Left lung (tissue), 14 donors: ENCODE results near the gene FAM89A. TPM values are rescaled to one million over a fixed set of nuclear protein-coding genes. Genes with fewer than 3 reads are reported as not detected.

Source experiments
- ATAC-seq: fragments of 200-7000 bp; cut with Tn5 transposase; one replicate; pipeline ENCODE4 v1.9.1; 2020; ENCODE audit warnings: moderate library complexity
- DNase-seq, 4 donors: peaks; one replicate each; pipeline ENCODE4 v3.0.0-alpha.2; 2013 to 2020
- H3K27ac ChIP-seq, 2 donors: fragments of 200-600 bp; sonication (generic) in 1 of 2; one replicate each; pipeline versions ENCODE4 v1.5.0 to v1.8.0; 2020 to 2021
- H3K27me3 ChIP-seq, 2 donors: fragments of 200-600 bp; sonication (generic) in 1 of 2; one replicate each; pipeline versions ENCODE4 v1.5.0 to v1.8.0; 2020 to 2021
- H3K36me3 ChIP-seq, 2 donors: fragments of 200-600 bp; sonication (generic) in 1 of 2; one replicate each; pipeline versions ENCODE4 v1.5.0 to v1.8.0; 2020 to 2021
- H3K4me1 ChIP-seq, 2 donors: fragments of 200-600 bp; one replicate each; pipeline ENCODE4 v1.8.0; 2021
- H3K4me3 ChIP-seq, 2 donors: fragments of 200-600 bp; sonication (generic) in 1 of 2; one replicate each; pipeline versions ENCODE4 v1.5.0 to v1.8.0; 2020 to 2021; ENCODE audit warnings: mild to moderate bottlenecking in 1 of 2
- H3K9me3 ChIP-seq, 2 donors: fragments of 200-600 bp; sonication (generic) in 1 of 2; one replicate each; pipeline versions ENCODE4 v1.5.0 to v1.8.0; 2020 to 2021
- CTCF ChIP-seq, 2 donors: fragments of 200-600 bp; sonication (generic) in 1 of 2; IDR thresholded peaks; one replicate each; pipeline versions ENCODE4 v1.5.0 to v1.8.0; 2021; ENCODE audit warnings: antibody characterized with exemption in 2 of 2
- intact Hi-C, 2 donors: fragments of 100-400 bp; cut with DNase I; formaldehyde crosslinking; loops; one replicate each; pipeline versions ENCODE4 v1.11.2 to v1.14.2; 2022
- long read RNA-seq, 12 donors: library from polyadenylated mRNA in 2 of 12; unstranded in 2 of 12; transcript quantifications; one replicate each; pipeline ENCODE4 v2.0.0 and lab custom pipeline, GENCODE V29; 2019 to 2026
- polyA plus RNA-seq, 6 donors: library from polyadenylated mRNA; unstranded; fragments of 120-200 nt; gene quantifications; one replicate each; pipeline ENCODE4 v1.2.1, GENCODE V29; 2013; ENCODE audit not compliant: insufficient read length in 6 of 6
- total RNA-seq, 2 donors: library from RNA; stranded (reverse); fragmentation: NEBNext Ultra II Directional; extraction: Animal tissue kit (Norgen Biotek cat#: 25700); gene quantifications; one replicate each; pipeline ENCODE4 v1.2.1, GENCODE V29; 2021
- donor health status: DM: no; HTN: yes; CAD: no.
- donor health status: DM: no; HTN: no; CAD: no.

Gene FAM89A
- 10 to 100 TPM; 12.3 to 18.8 TPM for total RNA-seq
- 10 to 100 TPM; 15.6 to 26.6 (median 18.8) TPM for polyA plus RNA-seq
- long read RNA-seq, donor 1, transcript FAM89A-201 (2 exons, 1,495 nt), result major isoform, 17 of 17 reads
- long read RNA-seq, donor 1, partial matches to known transcripts, result 0 of 17 reads
- long read RNA-seq, donor 1, other reads (novel, unspliced or antisense), result 0 of 17 reads
- long read RNA-seq, donor 2, transcript FAM89A-201 (2 exons, 1,495 nt), result major isoform, 12 of 12 reads
- long read RNA-seq, donor 2, partial matches to known transcripts, result 0 of 12 reads
- long read RNA-seq, donor 2, other reads (novel, unspliced or antisense), result 0 of 12 reads
- long read RNA-seq, donor 3, transcript FAM89A-201 (2 exons, 1,495 nt), result major isoform, 13 of 13 reads
- long read RNA-seq, donor 3, partial matches to known transcripts, result 0 of 13 reads
- long read RNA-seq, donor 3, other reads (novel, unspliced or antisense), result 0 of 13 reads
- long read RNA-seq, donor 4, partial matches to known transcripts, result 0 of 1 reads
- long read RNA-seq, donor 4, other reads (novel, unspliced or antisense), result 0 of 1 reads
- long read RNA-seq, donor 5, transcript FAM89A-201 (2 exons, 1,495 nt), result major isoform, 10 of 10 reads
- long read RNA-seq, donor 5, partial matches to known transcripts, result 0 of 10 reads
- long read RNA-seq, donor 5, other reads (novel, unspliced or antisense), result 0 of 10 reads
- long read RNA-seq, donor 6, transcript FAM89A-201 (2 exons, 1,495 nt), result major isoform, 17 of 17 reads
- long read RNA-seq, donor 6, partial matches to known transcripts, result 0 of 17 reads
- long read RNA-seq, donor 6, other reads (novel, unspliced or antisense), result 0 of 17 reads
- long read RNA-seq, donor 7, transcript FAM89A-201 (2 exons, 1,495 nt), result major isoform, 6 of 6 reads
- long read RNA-seq, donor 7, partial matches to known transcripts, result 0 of 6 reads
- long read RNA-seq, donor 7, other reads (novel, unspliced or antisense), result 0 of 6 reads
- long read RNA-seq, donor 8, transcript FAM89A-201 (2 exons, 1,495 nt), result major isoform, 12 of 12 reads
- long read RNA-seq, donor 8, partial matches to known transcripts, result 0 of 12 reads
- long read RNA-seq, donor 8, other reads (novel, unspliced or antisense), result 0 of 12 reads
- long read RNA-seq, donor 9, result 0 reads
- long read RNA-seq, donor 10, partial matches to known transcripts, result 0 of 2 reads
- long read RNA-seq, donor 10, other reads (novel, unspliced or antisense), result 0 of 2 reads
- long read RNA-seq, donor 11, transcript FAM89A-201 (2 exons, 1,495 nt), result major isoform, 18 of 18 reads
- long read RNA-seq, donor 11, partial matches to known transcripts, result 0 of 18 reads
- long read RNA-seq, donor 11, other reads (novel, unspliced or antisense), result 0 of 18 reads
- long read RNA-seq, donor 12, transcript FAM89A-201 (2 exons, 1,495 nt), result major isoform, 8 of 8 reads
- long read RNA-seq, donor 12, partial matches to known transcripts, result 0 of 8 reads
- long read RNA-seq, donor 12, other reads (novel, unspliced or antisense), result 0 of 8 reads

- ATAC-seq, result peak; percentile 82
- intact Hi-C loops, result no loop called here
- peak; percentile 61 to 88 (median 64) for DNase-seq
- Histone ChIP-seq H3K4me3 (peak within 1 kb of the TSS; percentile 49 to 88), H3K36me3 (no peaks in the 10 kb centered on the region), H3K27me3 (peaks cover 0 to 34% of the 10 kb centered on the region in 2 donors), H3K27ac (peak within 1 kb of the TSS; percentile 48 to 69), H3K9me3 (peaks cover 0 to 12% of the 10 kb centered on the region in 2 donors), H3K4me1 (peaks cover 0 to 40% of the 10 kb centered on the region in 2 donors)
- no peak for TF ChIP-seq CTCF (IDR thresholded peaks at IDR 0.05)
Observed at GRCh38 chr1:231040019-231040799, at the start of gene FAM89A. Gene FAM89A (minus strand): TSS chr1:231040254. CDS start chr1:231040211, 43 bp downstream.

GRCh38 chr1:231084353-231084752 lies 44.3 kb upstream of the FAM89A start:
- Histone ChIP-seq H3K4me3 (no peak overlapping the region), H3K27ac (no peak overlapping the region), H3K36me3 (no peaks in the 10 kb centered on the region), H3K4me1 (no peaks in the 10 kb centered on the region), H3K27me3 (no peaks in the 10 kb centered on the region), H3K9me3 (no peaks in the 10 kb centered on the region)
- DNase-seq (no peak), ATAC-seq (no peak)
- intact Hi-C loops, result no loop called here
- no peak for TF ChIP-seq CTCF (IDR thresholded peaks at IDR 0.05)

- intact Hi-C loops, result no loop called here
- ATAC-seq, result no peak
- Histone ChIP-seq H3K27ac (no peak overlapping the region), H3K4me1 (no peaks in the 10 kb centered on the region), H3K4me3 (no peak overlapping the region), H3K27me3 (no peaks in the 10 kb centered on the region), H3K36me3 (no peaks in the 10 kb centered on the region), H3K9me3 (no peaks in the 10 kb centered on the region)
- no peak for TF ChIP-seq CTCF (IDR thresholded peaks at IDR 0.05)
- DNase-seq, result no peak
Observed at GRCh38 chr1:231079163-231079562, 39.1 kb upstream of the FAM89A start.

GRCh38 chr1:231078250-231078649 lies 38.2 kb upstream of the FAM89A start:
- ATAC-seq, result no peak

More at GRCh38 chr1:231078250-231078649, 38.2 kb upstream of the FAM89A start:
- H3K27me3 ChIP-seq, result no peaks in the 10 kb centered on the region
- H3K9me3 ChIP-seq, result no peaks in the 10 kb centered on the region
- no peak for TF ChIP-seq CTCF (IDR thresholded peaks at IDR 0.05)
- no peaks in the 10 kb centered on the region for H3K36me3 ChIP-seq
- no peak overlapping the region for H3K27ac ChIP-seq
- intact Hi-C loops, result no loop called here
- no peak overlapping the region for H3K4me3 ChIP-seq
- no peak for DNase-seq
- H3K4me1 ChIP-seq, result no peaks in the 10 kb centered on the region
